GM13976 (cell line): ENCODE measurements around the gene PFKFB3.

Source experiments
- DNase-seq: peaks from one replicate; pipeline ENCODE4 v3.0.0; 2012; ENCODE audit warnings: low spot score
- CTCF ChIP-seq: IDR thresholded peaks from 2 replicates; pipeline ENCODE4 v1.5.1; 2012; ENCODE audit warnings: borderline replicate concordance, mild to moderate bottlenecking; ENCODE audit not compliant: insufficient read depth; ENCODE audit errors: extremely low read depth, missing control alignments, control extremely low read depth
- in situ Hi-C: fragments of 300-500 bp; cut with MboI; formaldehyde crosslinking; loops from one replicate; pipeline ENCODE4 v1.12.0; 2022; ENCODE audit warnings: low sequenced_read_pairs, mixed read lengths, inconsistent platforms; ENCODE audit not compliant: unreplicated experiment

The PFKFB3 gene

GRCh38 chr10:6297951-6298381 is 95.2 kb downstream of the PFKFB3 start:
- no peak for DNase-seq
- in situ Hi-C loops, result no loop called here
- TF ChIP-seq CTCF, result no peak

- DNase-seq, result no peak
- in situ Hi-C loops, result no loop called here
- TF ChIP-seq CTCF, result no peak
Measured at GRCh38 chr10:6298428-6298827, 95.7 kb downstream of the PFKFB3 start.

- TF ChIP-seq CTCF, result no peak
- no peak for DNase-seq
- in situ Hi-C loops, result no loop called here
Measured at GRCh38 chr10:6299234-6299633, 96.5 kb downstream of the PFKFB3 start.

- in situ Hi-C loops, result no loop called here
- no peak for DNase-seq
- TF ChIP-seq CTCF, result no peak
Measured at GRCh38 chr10:6299743-6300105, 97.0 kb downstream of the PFKFB3 start.

- TF ChIP-seq CTCF, result no peak
- peak; percentile 61 for DNase-seq
- in situ Hi-C loops, result no loop called here
Measured at GRCh38 chr10:6300106-6300783, 97.5 kb downstream of the PFKFB3 start.

- in situ Hi-C loops, result no loop called here
- DNase-seq, result no peak
- TF ChIP-seq CTCF, result no peak
Measured at GRCh38 chr10:6300784-6301460, 98.2 kb downstream of the PFKFB3 start.
